Measurements from ENCODE around the gene ZNF593OS. TPM values are rescaled to one million over a fixed set of nuclear protein-coding genes. Genes with fewer than 3 reads are reported as not detected.
A peak's percentile ranks its signal among the peaks of the same experiment; 100 is the strongest.

The ZNF593OS gene
- total RNA-seq, 2 donors from 2014 or later, result not detected

DNA sequence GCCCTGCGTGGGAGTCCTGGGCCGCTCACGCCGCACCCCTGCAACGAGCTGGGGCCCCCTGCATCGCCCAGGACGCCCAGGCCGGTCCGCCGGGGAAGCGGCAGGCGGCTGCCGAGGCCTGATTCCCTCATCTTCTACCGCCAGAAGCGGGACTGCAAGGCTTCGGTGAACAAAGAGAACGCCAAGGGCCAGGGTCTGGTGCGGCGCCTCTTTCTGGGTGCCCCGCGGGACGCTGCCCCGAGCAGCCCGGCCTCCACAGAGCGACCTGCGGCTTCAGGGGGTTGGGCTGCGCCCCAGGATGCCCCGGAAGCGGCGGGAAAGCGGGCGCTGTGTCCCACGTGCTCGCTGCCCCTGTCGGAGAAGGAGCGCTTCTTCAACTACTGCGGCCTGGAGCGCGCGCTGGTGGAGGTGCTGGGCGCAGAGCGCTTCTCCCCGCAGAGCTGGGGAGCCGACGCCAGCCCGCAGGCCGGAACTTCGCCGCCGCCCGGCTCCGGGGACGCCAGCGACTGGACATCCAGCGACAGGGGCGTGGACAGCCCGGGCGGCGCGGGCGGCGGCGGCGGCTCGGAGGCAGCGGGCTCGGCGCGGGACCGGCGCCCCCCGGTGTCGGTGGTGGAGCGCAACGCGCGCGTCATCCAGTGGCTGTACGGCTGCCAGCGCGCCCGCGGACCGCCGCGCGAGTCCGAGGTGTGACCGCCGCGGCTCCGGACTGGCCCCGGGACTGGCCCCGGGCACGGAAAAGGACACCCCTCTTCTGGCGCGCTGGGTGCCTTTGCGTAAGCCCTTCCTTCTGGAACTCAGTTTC, 10.0 kb downstream of the ZNF593OS start:
- intact Hi-C loops (cut with DNase I), result loop anchor here (5.0 kb wide), 1 partner anchor 59 kb away; no protein-coding TSS in a partner anchor
- DNase-seq, result peak; percentile 64 to 77 (median 66)

GRCh38 chr1:26160527-26161414, 10.9 kb downstream of the ZNF593OS start:
- no peaks in the 10 kb centered on the region for H3K9me3 ChIP-seq
- 47 to 54% methylated on average over 3 to 17 of the region's 18 CpGs for WGBS, 2 donors
- H3K36me3 ChIP-seq (replicated peaks in 1 of 2; ENCODE audit: insufficient read depth in 1 of 2, low read depth in 2 of 2), result no peaks in the 10 kb centered on the region
- H3K4me3 ChIP-seq, result no peak overlapping the region
- peaks cover 0 to 5% of the 10 kb centered on the region in 2 donors for H3K27me3 ChIP-seq
- H3K27ac ChIP-seq, result peak overlapping the region in 2 of 4 donors; percentile 29 to 50
- ATAC-seq (no peak), DNase-seq (no peak)
- TF ChIP-seq POLR2A (IDR thresholded peaks at IDR 0.05) (no peak), CTCF (IDR thresholded peaks at IDR 0.05) (no peak)
- H3K4me1 ChIP-seq, result peaks cover 27% of the 10 kb centered on the region
- intact Hi-C loops (cut with DNase I), result loop anchor here (5.0 kb wide), 1 partner anchor 58 kb away; no protein-coding TSS in a partner anchor

More for the DNA sequence above, 10.0 kb downstream of the ZNF593OS start:
- H3K27ac ChIP-seq, result peak overlapping the region in 3 of 4 donors; percentile 29 to 54 (median 50)
- peaks cover 27% of the 10 kb centered on the region for H3K4me1 ChIP-seq
- H3K9me3 ChIP-seq, result no peaks in the 10 kb centered on the region
- 0 to 3% methylated on average over 5 to 46 of the region's 98 CpGs for WGBS, 2 donors
- TF ChIP-seq POLR2A (IDR thresholded peaks at IDR 0.05) (peak; percentile 33 to 65 (median 58)), CTCF (IDR thresholded peaks at IDR 0.05) (peak in 5 of 7 experiments; percentile 6 to 53 (median 28))
- peak; percentile 75 for ATAC-seq
- H3K27me3 ChIP-seq, result peaks cover 0 to 4% of the 10 kb centered on the region in 2 donors
- H3K36me3 ChIP-seq (replicated peaks in 1 of 2; ENCODE audit: insufficient read depth in 1 of 2, low read depth in 2 of 2), result no peaks in the 10 kb centered on the region
- H3K4me3 ChIP-seq, result no peak overlapping the region

DNA sequence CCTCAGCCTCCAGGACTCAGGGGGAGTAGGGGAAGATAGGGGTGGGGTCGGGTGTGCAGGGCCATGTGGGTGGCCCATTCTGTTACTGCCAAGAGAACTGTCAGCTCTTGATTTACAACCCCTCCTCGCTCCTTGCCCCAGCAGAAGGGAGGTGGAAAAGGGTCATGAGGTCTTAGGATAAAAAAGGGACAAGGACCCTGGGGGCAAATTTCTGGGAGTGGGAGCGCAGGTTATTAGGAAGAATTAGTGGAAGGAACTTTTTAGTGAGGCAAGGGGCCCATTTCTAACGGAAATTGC, 11.9 kb downstream of the ZNF593OS start:
- no peak overlapping the region for H3K4me3 ChIP-seq
- no peaks in the 10 kb centered on the region for H3K9me3 ChIP-seq
- peaks cover 26% of the 10 kb centered on the region for H3K4me1 ChIP-seq
- no peak for ATAC-seq
- no peak for TF ChIP-seq POLR2A (IDR thresholded peaks at IDR 0.05)
- TF ChIP-seq CTCF (IDR thresholded peaks at IDR 0.05), result no peak
- no peaks in the 10 kb centered on the region for H3K36me3 ChIP-seq (replicated peaks in 1 of 2; ENCODE audit: insufficient read depth in 1 of 2, low read depth in 2 of 2)
- H3K27ac ChIP-seq, result no peak overlapping the region
- peak in 1 of 4 donors; percentile 3 for DNase-seq
- peaks cover 0 to 5% of the 10 kb centered on the region in 2 donors for H3K27me3 ChIP-seq
- 76 to 77% methylated on average over 4 of the region's 4 CpGs for WGBS, 2 donors
- intact Hi-C loops (cut with DNase I), result loop anchor here (5.0 kb wide), 1 partner anchor 57 kb away; no protein-coding TSS in a partner anchor

- intact Hi-C loops (cut with DNase I), result no loop called here
- peak in 1 of 4 donors; percentile 10 for DNase-seq
- TF ChIP-seq POLR2A (IDR thresholded peaks at IDR 0.05) (peak in 1 of 3 donors; percentile 27), CTCF (IDR thresholded peaks at IDR 0.05) (no peak)
- Histone ChIP-seq H3K9me3 (no peaks in the 10 kb centered on the region), H3K4me1 (peaks cover 20% of the 10 kb centered on the region), H3K4me3 (no peak within 1 kb of the TSS), H3K27ac (peak within 1 kb of the TSS in 1 of 4 donors; percentile 20), H3K27me3 (peaks cover 0 to 5% of the 10 kb centered on the region in 2 donors), H3K36me3 (replicated peaks in 1 of 2; ENCODE audit: insufficient read depth in 1 of 2, low read depth in 2 of 2) (no peaks in the 10 kb centered on the region)
- 58 to 75% methylated on average over 4 to 6 of the region's 6 CpGs for WGBS, 2 donors
- no peak for ATAC-seq
Measured at GRCh38 chr1:26158908-26159742, 12.5 kb downstream of the ZNF593OS start, which contains the start of gene FAM110D. TSS of gene FAM110D (plus strand) at chr1:26159079. CDS start at chr1:26161292, 2,213 bp downstream.
